Cardiac muscle cell (in vitro differentiated cells and primary cell): ENCODE measurements around the gene TUT1. TPM values are rescaled to one million over a fixed set of nuclear protein-coding genes. Genes with fewer than 3 reads are reported as not detected.
"Not testable (repeated sequence)": the region's sequence is repeated elsewhere in the genome, so short reads cannot be mapped to it uniquely, and the experiment has no call there.

Experiments used
- DNase-seq, 2 donors: peaks; one replicate each; pipeline versions ENCODE4 v3.0.0 to v3.0.0-alpha.2; 2010 to 2017; ENCODE audit warnings: low read depth in 1 of 2, low spot score in 1 of 2
- H3K27ac ChIP-seq: fragments of 200-600 bp; sonication (generic); 2 replicates; pipeline ENCODE4 v1.5.1; 2016
- H3K27me3 ChIP-seq: fragments of 200-600 bp; sonication (generic); 2 replicates; pipeline ENCODE4 v1.6.0; 2016; ENCODE audit warnings: control low read depth
- H3K36me3 ChIP-seq: fragments of 200-600 bp; sonication (generic); 2 replicates; pipeline ENCODE4 v1.5.1; 2016; ENCODE audit warnings: control low read depth
- H3K4me1 ChIP-seq: fragments of 200-600 bp; sonication (generic); 2 replicates; pipeline ENCODE4 v1.8.1; 2017; ENCODE audit warnings: low read depth, mild to moderate bottlenecking, mixed run types
- H3K4me3 ChIP-seq: fragments of 200-600 bp; sonication (generic); 2 replicates; pipeline ENCODE4 v1.5.1; 2016; ENCODE audit warnings: mild to moderate bottlenecking
- H3K9me3 ChIP-seq: fragments of 200-600 bp; sonication (generic); 2 replicates; pipeline ENCODE4 v1.5.1; 2017; ENCODE audit warnings: low read depth, mild to moderate bottlenecking, control low read depth
- polyA plus RNA-seq: library from polyadenylated mRNA; unstranded; fragments of >200 nt; fragmentation: Nextera tagmentation; extraction: Ambion mirVana; gene quantifications from 2 replicates; pipeline ENCODE4 v1.2.1, GENCODE V29; 2016
- total RNA-seq: library from RNA; depleted of rRNA; stranded (reverse); fragments of >200 nt; gene quantifications from 2 replicates; pipeline ENCODE4 v1.2.3, GENCODE V29; 2016
- TF ChIP-seq, protein P1 (sequence below): IDR thresholded peaks from 2 replicates; pipeline ENCODE4 v1.5.1; 2012; ENCODE audit warnings: low read depth, mild to moderate bottlenecking, low read length

Gene TUT1
- total and polyA plus RNA-seq, 2 experiments from 2014 or later, result 18.7 to 29.1 TPM

DNA sequence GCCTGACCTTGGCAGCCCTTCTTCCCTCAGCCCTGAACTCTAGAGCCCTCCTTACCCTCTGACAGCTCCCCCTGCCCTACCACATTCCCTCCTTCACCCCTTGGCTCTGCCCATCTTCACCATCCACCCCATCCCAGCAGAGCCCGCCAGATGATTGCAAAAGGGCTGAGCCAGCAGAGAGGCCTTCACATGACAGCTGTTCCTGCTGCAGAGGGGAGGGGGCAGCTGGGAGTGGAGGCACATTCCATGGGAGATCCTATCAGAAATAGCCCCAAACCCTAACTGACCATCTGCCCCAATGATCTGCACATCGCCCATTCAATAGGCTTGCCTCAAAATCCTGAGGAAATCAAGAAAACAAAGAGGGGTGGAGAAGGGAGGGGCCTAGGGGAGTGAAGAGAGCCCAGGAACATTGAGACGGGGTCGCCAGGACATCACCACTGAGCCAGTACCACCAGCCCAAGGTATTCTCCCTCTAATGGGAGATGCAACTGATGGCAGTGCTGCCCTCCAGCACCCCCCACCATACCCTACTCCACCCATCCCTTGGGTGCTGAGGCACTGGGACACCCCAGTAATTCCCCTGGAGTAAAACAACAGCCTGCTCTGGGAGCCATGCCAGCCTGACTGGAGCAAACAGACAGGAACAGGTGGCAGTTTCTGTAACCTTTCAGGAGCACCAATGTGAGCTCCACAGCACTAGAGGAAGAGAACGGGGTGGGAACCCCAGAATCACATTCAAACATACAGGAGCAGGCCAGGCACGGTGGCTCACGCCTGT lies 36.7 kb downstream of the TUT1 start:
- Histone ChIP-seq H3K4me1 (peaks cover 25% of the 10 kb centered on the region), H3K9me3 (no peaks in the 10 kb centered on the region), H3K27ac (no peak overlapping the region), H3K27me3 (no peaks in the 10 kb centered on the region), H3K36me3 (peaks cover 5% of the 10 kb centered on the region), H3K4me3 (no peak overlapping the region)
- no peak for DNase-seq
- TF ChIP-seq, protein P1, sequence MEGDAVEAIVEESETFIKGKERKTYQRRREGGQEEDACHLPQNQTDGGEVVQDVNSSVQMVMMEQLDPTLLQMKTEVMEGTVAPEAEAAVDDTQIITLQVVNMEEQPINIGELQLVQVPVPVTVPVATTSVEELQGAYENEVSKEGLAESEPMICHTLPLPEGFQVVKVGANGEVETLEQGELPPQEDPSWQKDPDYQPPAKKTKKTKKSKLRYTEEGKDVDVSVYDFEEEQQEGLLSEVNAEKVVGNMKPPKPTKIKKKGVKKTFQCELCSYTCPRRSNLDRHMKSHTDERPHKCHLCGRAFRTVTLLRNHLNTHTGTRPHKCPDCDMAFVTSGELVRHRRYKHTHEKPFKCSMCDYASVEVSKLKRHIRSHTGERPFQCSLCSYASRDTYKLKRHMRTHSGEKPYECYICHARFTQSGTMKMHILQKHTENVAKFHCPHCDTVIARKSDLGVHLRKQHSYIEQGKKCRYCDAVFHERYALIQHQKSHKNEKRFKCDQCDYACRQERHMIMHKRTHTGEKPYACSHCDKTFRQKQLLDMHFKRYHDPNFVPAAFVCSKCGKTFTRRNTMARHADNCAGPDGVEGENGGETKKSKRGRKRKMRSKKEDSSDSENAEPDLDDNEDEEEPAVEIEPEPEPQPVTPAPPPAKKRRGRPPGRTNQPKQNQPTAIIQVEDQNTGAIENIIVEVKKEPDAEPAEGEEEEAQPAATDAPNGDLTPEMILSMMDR, result no peak

DNA sequence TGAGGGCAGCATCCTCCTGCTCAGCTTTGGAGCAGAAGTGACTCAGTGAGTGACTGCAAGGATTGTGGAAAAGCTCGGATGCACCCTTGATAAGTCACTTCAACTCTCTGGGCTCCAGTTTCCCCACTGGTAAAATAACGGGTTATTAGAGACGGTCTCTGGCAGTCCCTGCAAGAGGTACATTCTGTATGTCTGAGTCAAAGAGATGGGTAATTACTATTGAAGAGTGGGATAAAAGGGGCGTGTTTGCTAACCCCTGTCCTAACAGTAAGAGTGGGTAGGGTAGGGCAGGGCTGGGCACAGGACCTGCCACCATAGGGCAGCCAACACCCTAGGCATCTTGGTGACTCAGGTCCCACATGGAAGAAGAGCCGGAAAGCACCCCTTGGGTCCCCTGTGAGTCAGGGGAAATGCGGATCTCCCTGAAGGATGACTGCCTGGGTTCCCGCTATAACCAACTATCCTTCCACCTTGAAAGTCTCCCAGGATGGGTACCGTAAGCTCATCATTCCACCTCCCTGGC lies 37.4 kb downstream of the TUT1 start:
- DNase-seq, result no peak
- TF ChIP-seq, protein P1, result no peak
- H3K9me3 ChIP-seq, result no peaks in the 10 kb centered on the region
- H3K4me1 ChIP-seq, result peaks cover 25% of the 10 kb centered on the region
- peak overlapping the region; percentile 90 for H3K27ac ChIP-seq
- no peak overlapping the region for H3K4me3 ChIP-seq
- no peaks in the 10 kb centered on the region for H3K36me3 ChIP-seq
- no peaks in the 10 kb centered on the region for H3K27me3 ChIP-seq

DNA sequence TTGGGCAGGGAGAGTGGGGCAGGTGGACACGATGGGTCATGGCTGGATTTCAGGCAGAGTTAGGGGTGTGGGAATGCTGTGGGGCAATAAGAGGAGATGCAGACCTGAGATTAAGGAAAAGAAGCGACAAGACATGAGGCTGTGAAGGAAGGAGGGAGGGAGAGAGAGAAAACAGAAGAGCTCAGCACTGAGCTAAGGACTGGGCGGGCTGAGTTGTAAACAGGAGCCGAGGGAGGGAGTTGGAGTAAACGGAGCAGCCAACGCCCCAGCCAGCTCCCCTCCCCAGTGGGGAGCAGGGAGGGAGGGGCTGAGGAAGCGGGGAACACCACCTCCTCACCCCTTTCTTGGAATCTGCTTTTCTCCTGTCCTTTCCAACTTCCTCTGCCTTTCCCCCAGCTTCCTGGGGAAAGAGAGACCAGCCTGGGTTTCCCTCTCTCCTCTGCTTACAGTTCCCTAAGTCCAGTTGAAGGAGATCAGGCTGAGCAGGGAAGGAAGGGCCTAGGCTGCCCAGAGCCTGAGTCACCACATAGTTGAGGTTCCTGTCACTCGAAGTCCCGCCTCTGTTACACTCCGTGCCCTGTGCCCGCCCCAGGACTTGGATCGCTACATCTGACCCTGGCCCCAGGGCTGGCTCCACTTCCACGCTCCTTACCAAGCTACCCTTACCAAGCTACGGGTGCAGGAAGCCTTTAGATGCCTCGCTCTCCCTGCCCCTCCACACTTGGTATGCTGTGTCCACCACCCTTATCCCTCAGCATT lies 38.1 kb downstream of the TUT1 start:
- H3K4me3 ChIP-seq, result no peak overlapping the region
- TF ChIP-seq, protein P1, result no peak
- no peaks in the 10 kb centered on the region for H3K9me3 ChIP-seq
- H3K27ac ChIP-seq, result peak overlapping the region; percentile 90
- H3K36me3 ChIP-seq, result no peaks in the 10 kb centered on the region
- peaks cover 25% of the 10 kb centered on the region for H3K4me1 ChIP-seq
- H3K27me3 ChIP-seq, result no peaks in the 10 kb centered on the region
- peak; percentile 64 to 93 for DNase-seq

DNA sequence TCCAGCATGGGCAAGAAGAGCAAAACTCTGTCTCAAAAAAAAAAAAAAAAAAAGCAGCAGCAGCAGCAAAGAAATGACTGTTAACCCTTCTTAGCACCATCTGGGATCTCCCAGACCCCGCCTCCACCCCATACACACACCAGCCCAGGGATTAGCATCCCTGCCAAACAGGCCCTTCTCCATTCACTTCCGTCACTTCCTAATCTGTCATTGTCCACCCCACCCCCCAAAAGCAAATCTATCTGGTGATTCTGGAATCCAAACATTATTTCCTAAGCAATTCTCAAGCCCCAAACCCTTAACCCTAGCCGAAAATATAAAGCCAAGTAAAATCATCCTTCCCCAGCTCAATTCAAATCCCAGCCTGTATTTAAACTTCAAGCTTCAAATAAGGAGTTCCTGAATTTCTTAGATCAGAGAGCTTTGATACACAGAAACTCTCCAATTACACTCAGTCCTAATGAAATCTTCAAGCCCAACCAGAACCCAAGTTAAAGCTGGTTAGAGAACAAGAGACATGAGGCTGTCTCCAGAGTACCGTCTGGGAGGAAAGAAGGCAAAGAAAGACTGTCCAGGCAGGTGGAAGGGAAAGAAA lies 38.7 kb downstream of the TUT1 start:
- Histone ChIP-seq H3K9me3 (no peaks in the 10 kb centered on the region), H3K27me3 (no peaks in the 10 kb centered on the region), H3K4me3 (no peak overlapping the region), H3K36me3 (no peaks in the 10 kb centered on the region), H3K27ac (peak overlapping the region; percentile 90), H3K4me1 (peaks cover 31% of the 10 kb centered on the region)
- TF ChIP-seq, protein P1, result no peak
- DNase-seq, result no peak

DNA sequence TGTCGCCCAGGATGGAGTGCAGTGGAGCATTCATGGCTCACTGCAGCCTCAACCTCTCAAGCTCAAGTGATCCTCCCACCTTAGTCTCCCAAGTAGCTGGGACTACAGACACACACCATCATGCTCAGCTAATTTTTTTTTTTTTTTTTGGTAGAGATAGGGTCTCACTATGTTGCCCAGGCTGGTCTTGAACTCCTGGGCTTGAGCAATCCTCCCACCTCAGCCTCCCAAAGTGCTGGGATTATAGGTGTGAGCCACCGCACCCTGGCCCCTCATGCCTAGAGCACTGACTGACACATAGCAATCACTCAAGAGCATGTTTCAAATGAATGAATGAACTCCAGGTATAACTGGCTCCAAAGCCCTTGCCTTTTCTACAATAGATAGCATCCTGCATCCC lies 40.8 kb downstream of the TUT1 start:
- H3K36me3 ChIP-seq, H3K9me3 ChIP-seq, H3K27ac ChIP-seq, H3K27me3 ChIP-seq, DNase-seq, H3K4me3 ChIP-seq: not testable (repeated sequence)
- H3K4me1 ChIP-seq, result peaks cover 31% of the 10 kb centered on the region
